Stimulated activated CD8-positive, alpha-beta memory T cell treated with anti-CD3 and anti-CD28 coated beads, Interleukin-15, amount 100 ng/mL, for 1 hour (primary cell): ENCODE measurements around the gene PCDHGB2.
"Not testable (repeated sequence)": the region's sequence is repeated elsewhere in the genome, so short reads cannot be mapped to it uniquely, and the experiment has no call there.

Experiments
- DNase-seq: peaks from one replicate; pipeline ENCODE4 v3.0.0-alpha.2; 2020; ENCODE audit warnings: low read depth

Gene PCDHGB2

DNA sequence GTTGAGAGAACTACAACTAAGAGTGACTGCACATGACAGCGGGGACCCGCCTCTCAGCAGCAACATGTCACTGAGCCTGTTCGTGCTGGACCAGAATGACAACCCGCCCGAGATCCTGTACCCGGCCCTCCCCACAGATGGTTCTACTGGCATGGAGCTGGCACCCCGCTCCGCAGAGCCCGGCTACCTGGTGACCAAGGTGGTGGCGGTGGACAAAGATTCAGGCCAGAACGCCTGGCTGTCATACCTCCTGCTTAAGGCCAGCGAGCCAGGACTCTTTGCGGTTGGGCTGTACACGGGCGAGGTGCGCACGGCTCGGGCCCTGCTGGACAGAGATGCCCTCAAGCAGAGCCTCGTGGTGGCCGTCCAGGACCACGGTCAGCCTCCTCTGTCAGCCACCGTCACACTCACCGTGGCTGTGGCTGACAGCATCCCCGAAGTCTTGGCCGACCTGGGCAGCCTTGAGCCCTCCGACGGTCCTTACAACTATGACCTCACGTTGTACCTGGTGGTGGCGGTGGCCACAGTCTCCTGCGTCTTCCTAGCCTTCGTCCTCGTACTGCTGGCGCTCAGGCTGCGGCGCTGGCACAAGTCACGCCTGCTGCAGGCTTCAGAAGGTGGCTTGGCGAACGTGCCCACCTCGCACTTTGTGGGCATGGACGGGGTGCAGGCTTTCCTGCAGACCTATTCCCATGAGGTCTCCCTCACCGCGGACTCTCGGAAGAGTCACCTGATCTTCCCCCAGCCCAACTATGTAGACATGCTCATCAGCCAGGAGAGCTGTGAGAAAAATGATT, 24.9 kb downstream of the PCDHGB2 start:
- no peak for DNase-seq

DNA sequence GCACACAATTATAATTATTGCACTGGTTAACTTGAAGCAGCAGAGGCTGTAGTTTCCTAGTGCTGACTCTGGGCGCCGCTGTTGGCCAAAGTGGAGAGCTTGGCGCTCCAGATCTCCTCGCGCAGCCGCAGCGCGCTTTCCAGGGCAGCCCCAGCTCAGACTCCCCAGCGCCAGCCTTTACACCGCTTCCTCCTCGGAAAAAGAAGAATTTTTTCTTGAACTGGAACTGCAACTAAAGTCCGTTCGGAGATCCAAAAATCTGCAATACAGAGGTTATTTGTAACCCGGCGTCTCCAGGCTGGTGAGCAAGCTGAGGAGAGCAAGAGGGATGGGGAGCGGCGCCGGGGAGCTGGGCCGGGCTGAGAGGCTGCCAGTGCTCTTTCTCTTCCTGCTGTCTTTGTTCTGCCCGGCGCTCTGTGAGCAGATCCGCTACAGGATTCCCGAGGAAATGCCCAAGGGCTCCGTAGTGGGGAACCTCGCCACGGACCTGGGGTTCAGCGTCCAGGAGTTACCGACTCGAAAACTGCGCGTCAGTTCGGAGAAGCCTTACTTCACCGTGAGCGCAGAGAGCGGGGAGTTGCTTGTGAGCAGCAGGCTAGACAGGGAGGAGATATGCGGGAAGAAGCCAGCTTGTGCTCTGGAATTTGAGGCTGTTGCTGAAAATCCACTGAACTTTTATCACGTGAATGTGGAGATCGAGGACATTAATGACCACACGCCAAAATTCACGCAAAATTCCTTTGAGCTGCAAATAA, 27.9 kb downstream of the PCDHGB2 start, which contains the start of gene PCDHGB4:
PCDHGB4 (plus strand) TSS at position 142 of the 755 bp plus-strand sequence; CDS start at position 329, 187 bp downstream.
- not testable (repeated sequence) for DNase-seq

DNA sequence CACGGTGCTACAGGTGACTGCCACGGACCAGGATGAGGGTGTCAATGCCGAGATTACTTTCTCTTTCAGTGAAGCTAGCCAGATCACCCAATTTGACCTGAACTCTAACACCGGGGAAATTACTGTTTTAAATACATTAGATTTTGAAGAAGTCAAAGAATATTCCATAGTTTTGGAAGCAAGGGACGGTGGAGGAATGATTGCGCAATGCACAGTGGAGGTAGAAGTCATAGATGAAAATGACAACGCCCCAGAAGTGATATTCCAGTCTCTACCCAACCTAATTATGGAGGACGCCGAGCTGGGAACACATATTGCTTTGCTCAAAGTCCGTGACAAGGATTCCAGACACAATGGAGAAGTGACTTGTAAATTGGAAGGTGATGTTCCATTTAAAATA, 28.9 kb downstream of the PCDHGB2 start:
- no peak for DNase-seq

DNA sequence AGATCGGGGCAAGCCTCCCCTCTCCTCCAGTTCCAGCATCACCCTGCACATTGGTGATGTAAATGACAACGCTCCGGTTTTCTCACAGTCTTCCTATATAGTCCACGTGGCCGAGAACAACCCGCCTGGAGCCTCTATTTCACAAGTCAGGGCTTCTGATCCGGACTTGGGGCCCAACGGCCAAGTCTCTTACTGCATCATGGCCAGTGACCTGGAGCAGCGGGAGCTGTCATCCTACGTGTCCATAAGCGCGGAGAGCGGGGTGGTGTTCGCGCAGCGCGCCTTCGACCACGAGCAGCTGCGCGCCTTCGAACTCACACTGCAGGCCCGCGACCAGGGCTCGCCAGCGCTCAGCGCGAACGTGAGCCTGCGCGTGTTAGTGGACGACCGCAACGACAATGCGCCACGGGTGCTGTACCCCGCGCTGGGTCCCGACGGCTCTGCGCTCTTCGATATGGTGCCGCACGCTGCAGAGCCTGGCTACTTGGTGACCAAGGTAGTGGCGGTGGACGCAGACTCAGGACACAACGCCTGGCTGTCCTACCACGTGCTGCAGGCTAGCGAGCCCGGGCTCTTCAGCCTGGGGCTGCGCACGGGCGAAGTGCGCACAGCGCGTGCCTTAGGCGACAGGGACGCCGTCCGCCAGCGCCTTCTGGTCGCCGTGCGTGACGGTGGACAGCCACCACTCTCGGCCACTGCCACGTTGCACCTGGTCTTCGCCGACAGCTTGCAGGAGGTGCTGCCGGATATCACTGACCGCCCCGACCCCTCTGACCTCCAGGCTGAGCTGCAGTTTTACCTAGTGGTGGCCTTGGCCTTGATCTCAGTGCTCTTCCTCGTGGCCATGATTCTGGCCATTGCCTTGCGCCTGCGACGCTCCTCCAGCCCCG, 29.6 kb downstream of the PCDHGB2 start:
- no peak for DNase-seq

DNA sequence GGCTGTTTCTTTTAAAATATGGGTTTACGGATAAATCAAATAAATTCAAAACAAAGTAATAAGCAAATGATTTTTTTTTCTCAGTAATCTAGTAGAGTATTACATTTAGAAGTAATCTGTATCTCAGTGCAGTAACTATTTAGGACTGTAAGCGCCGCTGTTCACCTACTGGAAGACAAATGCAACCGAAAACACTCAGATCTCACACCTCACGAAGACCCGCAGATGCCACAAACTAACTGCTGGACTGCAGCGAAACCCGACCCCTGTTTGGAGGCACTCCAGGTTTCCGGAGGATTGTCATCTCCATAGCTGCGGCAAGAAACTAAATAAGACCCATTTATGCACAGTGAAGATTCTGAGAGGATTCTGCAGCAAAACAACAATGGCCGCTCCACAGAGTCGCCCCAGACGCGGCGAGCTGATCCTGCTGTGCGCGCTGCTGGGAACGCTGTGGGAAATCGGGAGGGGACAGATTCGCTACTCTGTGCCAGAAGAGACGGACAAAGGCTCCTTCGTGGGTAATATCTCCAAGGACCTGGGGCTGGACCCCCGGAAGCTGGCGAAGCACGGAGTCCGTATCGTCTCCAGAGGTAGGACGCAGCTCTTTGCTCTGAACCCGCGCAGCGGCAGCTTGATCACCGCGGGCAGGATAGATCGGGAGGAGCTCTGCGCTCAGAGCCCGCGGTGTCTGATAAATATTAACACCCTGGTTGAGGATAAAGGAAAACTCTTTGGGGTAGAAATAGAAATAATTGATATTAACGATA, 32.8 kb downstream of the PCDHGB2 start, which contains the start of gene PCDHGA8:
PCDHGA8 (plus strand) TSS at position 205 of the 770 bp plus-strand sequence; CDS start at position 386, 181 bp downstream.
- no peak for DNase-seq

DNA sequence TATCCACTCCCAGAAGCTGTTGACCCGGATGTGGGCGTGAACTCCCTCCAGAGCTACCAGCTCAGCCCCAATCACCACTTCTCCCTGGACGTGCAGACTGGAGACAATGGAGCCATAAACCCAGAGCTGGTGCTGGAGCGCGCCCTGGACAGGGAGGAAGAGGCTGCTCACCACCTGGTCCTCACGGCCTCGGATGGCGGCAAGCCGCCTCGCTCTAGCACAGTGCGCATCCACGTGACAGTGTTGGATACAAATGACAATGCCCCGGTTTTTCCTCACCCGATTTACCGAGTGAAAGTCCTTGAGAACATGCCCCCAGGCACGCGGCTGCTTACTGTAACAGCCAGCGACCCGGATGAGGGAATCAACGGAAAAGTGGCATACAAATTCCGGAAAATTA, 33.5 kb downstream of the PCDHGB2 start:
- no peak for DNase-seq

DNA sequence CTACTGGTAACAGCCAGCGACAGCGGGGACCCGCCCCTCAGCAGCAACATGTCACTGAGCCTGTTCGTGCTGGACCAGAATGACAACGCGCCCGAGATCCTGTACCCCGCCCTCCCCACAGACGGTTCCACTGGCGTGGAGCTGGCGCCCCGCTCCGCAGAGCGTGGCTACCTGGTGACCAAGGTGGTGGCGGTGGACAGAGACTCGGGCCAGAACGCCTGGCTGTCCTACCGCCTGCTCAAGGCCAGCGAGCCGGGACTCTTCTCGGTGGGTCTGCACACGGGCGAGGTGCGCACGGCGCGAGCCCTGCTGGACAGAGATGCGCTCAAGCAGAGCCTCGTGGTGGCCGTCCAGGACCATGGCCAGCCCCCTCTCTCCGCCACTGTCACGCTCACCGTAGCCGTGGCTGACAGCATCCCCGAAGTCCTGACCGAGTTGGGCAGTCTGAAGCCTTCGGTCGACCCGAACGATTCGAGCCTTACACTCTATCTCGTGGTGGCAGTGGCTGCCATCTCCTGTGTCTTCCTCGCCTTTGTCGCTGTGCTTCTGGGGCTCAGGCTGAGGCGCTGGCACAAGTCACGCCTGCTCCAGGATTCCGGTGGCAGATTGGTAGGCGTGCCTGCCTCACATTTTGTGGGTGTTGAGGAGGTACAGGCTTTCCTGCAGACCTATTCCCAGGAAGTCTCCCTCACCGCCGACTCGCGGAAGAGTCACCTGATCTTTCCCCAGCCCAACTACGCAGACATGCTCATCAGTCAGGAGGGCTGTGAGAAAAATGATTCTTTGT, 34.8 kb downstream of the PCDHGB2 start:
- DNase-seq, result not testable (repeated sequence)

GRCh38 chr5:141397756-141398551, 38.2 kb downstream of the PCDHGB2 start, which contains the start of gene PCDHGB5:
TSS of gene PCDHGB5 (plus strand) at chr5:141397947. CDS start at chr5:141398128, 181 bp downstream.
- not testable (repeated sequence) for DNase-seq

GRCh38 chr5:141398608-141399007, 38.8 kb downstream of the PCDHGB2 start:
- DNase-seq, result no peak

DNA sequence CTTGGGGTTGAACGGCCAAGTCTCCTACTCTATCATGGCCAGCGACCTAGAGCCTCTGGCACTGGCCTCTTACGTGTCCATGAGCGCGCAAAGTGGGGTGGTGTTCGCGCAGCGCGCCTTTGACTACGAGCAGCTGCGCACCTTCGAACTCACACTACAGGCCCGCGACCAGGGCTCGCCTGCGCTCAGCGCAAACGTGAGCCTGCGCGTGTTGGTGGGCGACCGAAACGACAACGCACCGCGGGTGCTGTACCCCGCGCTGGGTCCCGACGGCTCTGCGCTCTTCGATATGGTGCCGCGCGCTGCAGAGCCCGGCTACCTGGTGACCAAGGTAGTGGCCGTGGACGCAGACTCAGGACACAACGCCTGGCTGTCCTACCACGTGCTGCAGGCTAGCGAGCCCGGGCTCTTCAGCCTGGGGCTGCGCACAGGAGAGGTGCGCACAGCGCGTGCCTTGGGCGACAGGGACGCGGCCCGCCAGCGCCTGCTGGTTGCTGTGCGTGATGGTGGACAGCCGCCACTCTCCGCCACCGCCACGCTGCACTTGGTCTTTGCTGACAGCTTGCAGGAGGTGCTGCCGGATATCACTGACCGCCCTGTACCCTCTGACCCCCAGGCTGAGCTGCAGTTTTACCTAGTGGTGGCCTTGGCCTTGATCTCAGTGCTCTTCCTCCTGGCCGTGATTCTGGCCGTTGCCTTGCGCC, 39.9 kb downstream of the PCDHGB2 start:
- DNase-seq, result no peak

GRCh38 chr5:141402553-141403243, 42.9 kb downstream of the PCDHGB2 start, which contains the start of gene PCDHGA9:
TSS of gene PCDHGA9 (plus strand) at chr5:141402778. CDS start at chr5:141402953, 175 bp downstream.
- DNase-seq, result no peak

DNA sequence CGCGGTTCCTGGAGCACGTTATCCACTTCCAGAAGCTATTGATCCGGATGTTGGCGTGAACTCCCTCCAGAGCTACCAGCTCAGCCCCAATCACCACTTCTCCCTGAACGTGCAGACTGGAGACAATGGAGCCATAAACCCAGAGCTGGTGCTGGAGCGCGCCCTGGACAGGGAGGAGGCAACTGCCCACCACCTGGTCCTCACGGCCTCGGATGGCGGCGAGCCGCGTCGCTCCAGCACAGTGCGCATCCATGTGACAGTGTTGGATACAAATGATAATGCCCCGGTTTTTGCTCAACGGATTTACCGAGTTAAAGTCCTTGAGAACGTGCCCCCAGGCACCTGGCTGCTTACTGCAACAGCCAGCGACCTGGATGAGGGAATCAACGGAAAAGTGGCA, 43.6 kb downstream of the PCDHGB2 start:
- DNase-seq, result no peak

DNA sequence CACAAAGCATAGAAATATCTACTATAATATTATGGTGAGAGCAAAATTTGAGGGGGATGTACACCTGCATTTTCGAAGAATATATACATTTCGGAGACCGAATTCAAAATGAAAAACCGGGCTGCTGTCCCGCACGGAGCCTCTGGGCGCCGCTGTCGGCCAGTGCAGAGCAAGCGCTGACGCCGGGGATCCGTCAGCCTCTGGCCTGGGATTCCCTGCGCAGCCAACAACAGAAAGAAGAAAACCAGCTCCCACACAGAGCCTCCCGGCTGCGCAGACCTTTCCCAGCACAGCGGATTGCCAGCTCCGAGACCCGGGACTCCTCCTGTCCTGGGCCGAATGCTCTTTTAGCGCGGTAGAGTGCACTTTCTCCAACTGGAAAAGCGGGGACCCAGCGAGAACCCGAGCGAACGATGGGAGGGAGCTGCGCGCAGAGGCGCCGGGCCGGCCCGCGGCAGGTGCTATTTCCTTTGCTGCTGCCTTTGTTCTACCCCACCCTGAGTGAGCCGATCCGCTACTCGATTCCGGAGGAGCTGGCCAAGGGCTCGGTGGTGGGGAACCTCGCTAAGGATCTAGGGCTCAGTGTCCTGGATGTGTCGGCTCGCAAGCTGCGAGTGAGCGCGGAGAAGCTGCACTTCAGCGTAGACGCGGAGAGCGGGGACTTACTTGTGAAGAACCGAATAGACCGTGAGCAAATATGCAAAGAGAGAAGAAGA, 48.2 kb downstream of the PCDHGB2 start, which contains the start of gene PCDHGB6:
PCDHGB6 (plus strand) TSS at position 232 of the 716 bp plus-strand sequence; CDS start at position 414, 182 bp downstream.
- DNase-seq, result not testable (repeated sequence)

DNA sequence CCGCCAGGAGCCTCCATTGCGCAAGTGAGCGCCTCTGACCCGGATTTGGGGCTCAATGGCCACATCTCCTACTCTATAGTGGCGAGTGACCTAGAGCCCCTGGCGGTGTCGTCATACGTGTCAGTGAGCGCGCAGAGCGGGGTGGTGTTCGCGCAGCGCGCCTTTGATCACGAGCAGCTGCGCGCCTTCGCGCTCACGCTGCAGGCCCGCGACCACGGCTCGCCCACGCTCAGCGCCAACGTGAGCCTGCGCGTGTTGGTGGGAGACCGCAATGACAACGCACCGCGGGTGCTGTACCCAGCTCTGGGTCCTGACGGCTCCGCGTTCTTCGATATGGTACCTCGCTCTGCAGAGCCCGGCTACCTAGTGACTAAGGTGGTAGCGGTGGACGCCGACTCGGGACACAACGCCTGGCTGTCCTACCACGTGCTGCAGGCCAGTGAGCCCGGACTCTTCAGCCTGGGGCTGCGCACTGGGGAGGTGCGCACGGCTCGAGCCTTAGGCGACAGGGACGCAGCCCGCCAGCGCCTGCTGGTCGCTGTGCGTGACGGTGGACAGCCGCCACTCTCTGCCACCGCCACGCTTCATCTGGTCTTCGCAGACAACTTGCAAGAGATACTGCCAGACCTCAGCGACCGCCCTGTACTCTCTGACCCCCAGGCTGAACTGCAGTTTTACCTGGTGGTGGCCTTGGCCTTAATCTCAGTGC, 50.0 kb downstream of the PCDHGB2 start:
- no peak for DNase-seq

DNA sequence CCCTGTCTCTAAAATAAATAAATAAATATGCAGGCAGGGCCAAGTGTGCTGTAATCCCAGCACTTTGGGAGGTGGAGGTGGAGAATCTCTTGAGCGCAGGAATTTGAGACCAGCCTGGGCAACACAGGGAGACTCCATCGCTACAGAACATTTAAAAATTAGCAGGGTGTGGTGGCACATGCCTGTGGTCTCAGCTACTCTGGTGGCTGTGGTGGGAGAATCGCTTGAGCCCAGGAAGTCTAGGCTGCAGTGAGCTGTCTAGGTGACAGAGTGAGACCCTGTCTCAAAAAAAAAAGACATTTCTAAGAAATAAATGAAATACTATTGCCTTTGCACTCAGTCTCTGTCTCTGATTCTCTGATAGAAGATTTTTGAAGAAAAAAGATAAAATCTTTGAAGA, 51.8 kb downstream of the PCDHGB2 start:
- DNase-seq, result no peak
